Right cardiac atrium (tissue), 5 donors: ENCODE measurements around the gene UBR1. TPM values are rescaled to one million over a fixed set of nuclear protein-coding genes. Genes with fewer than 3 reads are reported as not detected.
"Not testable (repeated sequence)": the region's sequence is repeated elsewhere in the genome, so short reads cannot be mapped to it uniquely, and the experiment has no call there.

Experiments
- ATAC-seq, 2 donors: fragments of 200-7000 bp; cut with Tn5 transposase; one replicate each; pipeline versions ENCODE4 v1.8.0 to v1.9.1; 2020; ENCODE audit warnings: moderate library complexity in 2 of 2, mild to moderate bottlenecking in 1 of 2
- DNase-seq, 3 donors: peaks; one replicate each; pipeline ENCODE4 v3.0.0-alpha.2; 2020
- H3K27ac ChIP-seq: one replicate; pipeline ENCODE4 v1.5.1; 2013; ENCODE audit warnings: mild to moderate bottlenecking, low read length, control low read depth, moderate library complexity
- H3K27me3 ChIP-seq: one replicate; pipeline ENCODE4 v1.6.1; 2013; ENCODE audit not compliant: control insufficient read depth, insufficient read depth
- H3K4me1 ChIP-seq: one replicate; pipeline ENCODE4 v1.6.1; 2013; ENCODE audit warnings: low read length; ENCODE audit not compliant: control insufficient read depth, insufficient read depth
- H3K4me3 ChIP-seq: one replicate; pipeline ENCODE4 v1.5.1; 2013; ENCODE audit warnings: low read length, control low read depth
- H3K9me3 ChIP-seq: one replicate; pipeline ENCODE4 v1.6.1; 2013; ENCODE audit warnings: low read length; ENCODE audit not compliant: control insufficient read depth
- WGBS: extraction: QIAGEN DNeasy Blood & Tissue Kit; methylation state at CpG from one replicate; pipeline ENCODE4 v1.1.7; 2013; 5-methylcytosine and 5-hydroxymethylcytosine counted together
- intact Hi-C, 4 donors: fragments of 100-400 bp; cut with DNase I; formaldehyde crosslinking; loops; one replicate each; pipeline versions ENCODE4 v1.11.0 to v1.14.0; 2022 to 2023
- polyA plus RNA-seq: library from polyadenylated mRNA; stranded (reverse); fragments of 200-250 nt; gene quantifications from one replicate; pipeline ENCODE4 v1.2.3, GENCODE V29; 2013
- total RNA-seq, 4 donors: library from RNA; stranded (reverse); fragmentation: NEBNext Ultra II Directional; extraction: Animal tissue kit (Norgen Biotek cat#: 25700); gene quantifications; one replicate each; pipeline ENCODE4 v1.2.1, GENCODE V29; 2021
- donor health status: healthy with polysubstance abuse.
- donor health status: DM: no; HTN: yes; CAD: no.
- donor health status: DM: no; HTN: no; CAD: no.
- donor health status: DM: no; HTN: yes; CAD: no; lungs with severe emphysema.
- donor health status: DM: yes; HTN: yes; CAD: no.

UBR1 gene
- total and polyA plus RNA-seq, 5 donors, result 6.1 to 25.5 (median 20.9) TPM

DNA sequence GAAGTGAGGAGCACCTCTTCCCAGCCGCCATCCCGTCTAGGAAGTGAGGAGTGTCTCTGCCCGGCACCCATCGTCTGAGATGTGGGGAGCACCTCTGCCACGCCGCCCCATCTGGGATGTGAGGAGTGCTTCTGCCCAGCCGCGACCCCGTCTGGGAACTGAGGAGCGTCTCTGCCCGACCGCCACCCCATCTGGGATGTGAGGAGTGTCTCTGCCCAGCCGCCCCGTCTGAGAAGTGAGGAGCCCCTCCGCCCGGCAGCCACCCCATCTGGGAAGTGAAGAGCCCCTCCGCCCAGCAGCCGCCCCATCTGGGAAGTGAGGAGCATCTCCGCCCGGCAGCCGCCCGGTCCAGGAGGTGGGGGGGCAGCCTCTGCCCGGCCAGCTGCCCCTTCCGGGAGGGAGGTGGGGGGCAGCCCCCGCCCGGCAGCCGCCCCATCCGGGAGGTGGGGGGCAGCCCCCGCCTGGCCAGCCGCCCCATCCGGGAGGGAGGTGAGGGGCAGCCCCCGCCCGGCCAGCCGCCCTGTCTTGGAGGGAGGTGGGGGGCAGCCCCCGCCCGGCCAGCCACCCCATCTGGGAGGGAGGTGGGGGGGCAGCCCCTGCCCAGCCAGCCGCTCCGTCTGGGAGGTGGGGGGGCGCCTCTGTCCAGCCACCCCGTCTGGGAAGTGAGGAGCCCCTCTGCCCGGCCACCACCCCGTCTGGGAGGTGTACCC is 100.8 kb downstream of the UBR1 start:
- H3K27me3 ChIP-seq, H3K9me3 ChIP-seq, intact Hi-C loops, H3K4me1 ChIP-seq, ATAC-seq, H3K27ac ChIP-seq, H3K4me3 ChIP-seq: not testable (repeated sequence)
- peak in 1 of 3 donors; percentile 58 for DNase-seq
- 95% methylated on average over 42 of the region's 42 CpGs for WGBS

DNA sequence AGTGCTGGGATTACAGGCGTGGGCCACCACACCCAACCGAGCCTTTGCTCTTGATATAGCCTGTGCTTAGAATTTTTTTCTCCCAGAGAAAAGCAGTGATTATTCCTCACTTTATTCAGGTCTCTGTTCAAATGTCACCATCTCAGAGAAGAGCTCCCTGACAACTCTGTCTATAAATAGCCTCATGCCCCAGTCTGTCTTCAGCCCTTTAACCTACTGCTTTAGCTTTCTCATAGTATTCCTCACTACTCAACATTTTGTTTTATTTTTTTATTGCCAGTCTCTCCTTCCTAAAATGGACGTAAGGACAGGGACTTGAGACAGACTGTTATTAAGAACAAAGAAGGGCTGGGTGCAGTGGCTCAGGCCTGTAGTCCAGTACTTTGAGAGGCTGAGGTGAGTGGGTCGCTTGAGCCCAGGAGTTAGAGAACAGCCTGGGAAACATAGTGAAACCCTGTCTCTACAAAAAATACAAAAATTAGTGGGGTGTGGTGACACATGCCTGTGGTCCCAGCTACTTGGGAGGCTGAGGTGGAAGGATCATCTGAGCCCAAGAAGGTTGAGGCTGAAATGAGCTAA is 106.5 kb downstream of the UBR1 start:
- no peaks in the 10 kb centered on the region for H3K9me3 ChIP-seq
- H3K4me1 ChIP-seq, result no peaks in the 10 kb centered on the region
- no peaks in the 10 kb centered on the region for H3K27me3 ChIP-seq
- ATAC-seq (peak; percentile 44 to 45), DNase-seq (no peak)
- intact Hi-C loops, result no loop called here
- no peak overlapping the region for H3K4me3 ChIP-seq
- 87% methylated on average over 4 of the region's 4 CpGs for WGBS
- peak overlapping the region; percentile 58 for H3K27ac ChIP-seq

DNA sequence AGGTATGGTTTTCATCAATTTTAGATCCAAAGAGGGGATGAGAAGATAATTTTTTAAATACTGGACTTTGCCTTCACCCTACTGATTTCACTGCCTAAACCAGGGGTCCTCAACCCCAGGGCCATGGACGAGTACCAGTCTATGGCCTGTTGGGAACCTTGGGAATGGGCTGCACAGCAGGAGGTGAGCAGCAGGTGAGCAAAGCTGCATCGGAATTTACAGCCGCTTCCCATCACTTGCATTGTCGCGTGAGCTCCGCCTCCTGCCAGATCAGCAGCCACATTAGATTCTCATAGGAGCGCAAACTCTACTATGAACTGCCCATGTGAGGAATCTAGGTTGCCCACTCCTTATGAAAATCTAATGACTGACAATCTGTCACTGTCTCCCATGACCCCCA is 109.0 kb downstream of the UBR1 start:
- DNase-seq, result no peak
- Histone ChIP-seq H3K9me3 (no peaks in the 10 kb centered on the region), H3K27me3 (no peaks in the 10 kb centered on the region), H3K27ac (no peak overlapping the region), H3K4me3 (no peak overlapping the region), H3K4me1 (no peaks in the 10 kb centered on the region)
- WGBS, result 95% methylated on average over 7 of the region's 7 CpGs
- intact Hi-C loops, result no loop called here
- no peak for ATAC-seq

DNA sequence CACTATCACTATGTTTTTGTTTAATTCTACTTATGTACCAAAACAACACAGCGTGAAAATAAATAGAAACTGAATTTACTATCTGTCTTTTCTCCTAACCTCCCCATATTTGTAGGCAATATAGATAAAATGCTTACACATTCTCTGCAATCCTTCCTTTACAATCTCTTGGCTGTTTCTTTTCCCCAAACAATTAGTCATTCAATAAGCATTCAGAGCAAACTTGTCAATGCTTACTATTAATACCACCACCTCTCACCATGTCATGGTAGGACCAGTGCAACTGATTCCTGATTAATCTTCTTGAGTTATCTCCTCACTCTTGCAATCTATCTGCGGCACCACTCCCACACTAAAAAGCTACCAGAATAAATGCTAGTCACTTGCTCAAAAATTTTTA is 111.3 kb downstream of the UBR1 start:
- no peak overlapping the region for H3K4me3 ChIP-seq
- WGBS, result 86% methylated on average over 2 of the region's 2 CpGs
- H3K27me3 ChIP-seq, result no peaks in the 10 kb centered on the region
- no peaks in the 10 kb centered on the region for H3K9me3 ChIP-seq
- no peaks in the 10 kb centered on the region for H3K4me1 ChIP-seq
- no peak for DNase-seq
- intact Hi-C loops, result no loop called here
- ATAC-seq, result no peak
- no peak overlapping the region for H3K27ac ChIP-seq

DNA sequence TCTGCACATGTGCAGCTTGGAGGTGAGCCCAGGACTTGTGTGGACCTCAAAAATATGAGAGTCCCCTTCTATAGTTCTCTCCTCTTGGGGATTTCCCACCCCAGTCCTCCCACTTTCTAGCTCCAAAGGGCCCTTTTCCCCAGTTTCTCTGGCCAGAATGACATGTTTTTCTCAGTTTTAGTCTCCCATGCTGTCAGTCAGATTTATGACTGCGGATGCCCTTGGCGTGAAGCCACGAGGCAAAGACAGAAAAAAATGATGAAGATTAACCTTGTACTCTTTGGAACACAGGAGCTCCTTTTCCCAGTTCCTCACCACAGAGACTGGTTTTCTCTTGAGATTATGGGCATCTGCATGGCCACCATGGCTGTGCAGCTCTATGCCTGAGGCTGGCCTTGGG is 113.2 kb downstream of the UBR1 start:
- ATAC-seq, result no peak
- H3K9me3 ChIP-seq, result no peaks in the 10 kb centered on the region
- no peak overlapping the region for H3K27ac ChIP-seq
- H3K4me1 ChIP-seq, result no peaks in the 10 kb centered on the region
- H3K4me3 ChIP-seq, result no peak overlapping the region
- H3K27me3 ChIP-seq, result no peaks in the 10 kb centered on the region
- WGBS, result 71% methylated on average over 3 of the region's 3 CpGs
- intact Hi-C loops, result no loop called here
- no peak for DNase-seq

DNA sequence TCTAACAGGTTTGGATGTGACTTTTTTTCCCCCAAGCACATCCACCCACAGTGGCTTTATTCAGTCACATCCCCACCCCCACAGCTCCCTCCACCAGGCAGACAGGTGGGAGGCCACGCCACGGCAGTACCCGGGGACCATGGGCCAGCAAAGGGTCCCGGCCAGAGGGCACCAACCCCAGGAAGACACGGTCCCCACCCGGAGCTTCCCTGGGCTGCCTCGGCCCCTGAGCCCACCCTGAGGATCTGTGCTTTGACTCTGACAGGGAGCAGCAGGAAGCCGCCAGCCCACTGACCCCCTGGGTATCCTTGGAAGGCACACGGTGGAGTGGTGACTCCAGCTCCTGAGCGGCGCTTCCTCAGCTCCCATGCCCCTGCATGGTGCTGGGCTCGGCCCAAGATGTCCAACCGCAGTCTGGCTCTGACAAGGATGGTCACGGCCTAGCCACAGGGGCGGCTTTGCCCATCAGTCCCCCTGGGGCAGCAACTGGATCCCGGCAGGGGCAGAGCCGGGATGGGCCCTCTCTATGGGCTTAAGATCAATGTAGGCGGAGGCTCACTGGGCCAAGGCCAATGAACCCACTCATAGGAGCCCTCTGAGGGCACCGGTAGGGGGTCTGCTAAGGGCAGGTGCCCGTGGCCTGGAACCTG is 119.0 kb downstream of the UBR1 start:
- ATAC-seq, result peak; percentile 40 to 65
- intact Hi-C loops, result no loop called here

DNA sequence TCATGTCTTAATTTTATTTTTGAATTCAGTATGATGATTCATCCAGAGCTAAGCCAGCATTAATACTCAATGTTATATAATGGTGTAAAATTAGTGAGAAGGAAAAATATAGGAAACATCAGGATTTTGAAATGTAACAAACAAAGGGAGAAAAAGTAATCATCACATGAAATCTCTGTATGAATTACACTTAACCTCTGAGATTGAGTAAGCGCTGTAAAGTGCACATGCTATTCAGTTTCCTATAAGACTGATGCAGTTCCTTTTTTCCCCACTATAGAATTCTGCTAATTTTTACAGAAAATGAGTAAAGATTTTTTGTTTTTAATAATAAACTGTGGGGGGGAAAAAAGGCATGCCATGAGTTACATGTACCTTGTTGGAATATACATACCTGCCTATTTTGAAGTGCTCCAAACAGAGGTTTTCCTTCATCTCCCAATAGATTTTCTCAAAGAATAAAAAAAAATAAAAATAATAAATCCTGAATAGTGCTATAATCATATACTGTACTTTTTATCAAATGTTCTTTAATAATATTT is 121.3 kb downstream of the UBR1 start:
- Histone ChIP-seq H3K27ac (no peak overlapping the region), H3K9me3 (no peaks in the 10 kb centered on the region), H3K4me1 (peaks cover 2% of the 10 kb centered on the region), H3K4me3 (no peak overlapping the region), H3K27me3 (no peaks in the 10 kb centered on the region)
- intact Hi-C loops, result no loop called here
- ATAC-seq (no peak), DNase-seq (no peak)
- 99% methylated on average over 1 of the region's 1 CpG for WGBS

More for the DNA sequence above, 119.0 kb downstream of the UBR1 start:
- Histone ChIP-seq H3K4me1 (peaks cover 2% of the 10 kb centered on the region), H3K4me3 (no peak overlapping the region), H3K9me3 (no peaks in the 10 kb centered on the region), H3K27ac (no peak overlapping the region), H3K27me3 (no peaks in the 10 kb centered on the region)
- DNase-seq, result peak in 1 of 3 donors; percentile 46
- 91% methylated on average over 20 of the region's 20 CpGs for WGBS

GRCh38 chr15:42979113-42979512 is 126.7 kb downstream of the UBR1 start:
- WGBS, result 98% methylated on average over 6 of the region's 6 CpGs
- H3K27me3 ChIP-seq, H3K4me1 ChIP-seq, intact Hi-C loops, H3K27ac ChIP-seq, ATAC-seq, DNase-seq, H3K9me3 ChIP-seq, H3K4me3 ChIP-seq: not testable (repeated sequence)

- ATAC-seq, result no peak
- DNase-seq, result no peak
- H3K4me3 ChIP-seq, result no peak overlapping the region
- intact Hi-C loops, result no loop called here
- 96% methylated on average over 2 of the region's 2 CpGs for WGBS
- no peak overlapping the region for H3K27ac ChIP-seq
- H3K4me1 ChIP-seq, result no peaks in the 10 kb centered on the region
- no peaks in the 10 kb centered on the region for H3K9me3 ChIP-seq
- no peaks in the 10 kb centered on the region for H3K27me3 ChIP-seq
Measured at GRCh38 chr15:42974202-42974862, 131.5 kb downstream of the UBR1 start.

GRCh38 chr15:42973114-42973513 is 132.7 kb downstream of the UBR1 start:
- intact Hi-C loops, result no loop called here
- no peaks in the 10 kb centered on the region for H3K4me1 ChIP-seq
- ATAC-seq, result no peak
- DNase-seq, result no peak
- H3K27me3 ChIP-seq, result no peaks in the 10 kb centered on the region
- no peak overlapping the region for H3K4me3 ChIP-seq
- H3K27ac ChIP-seq, result no peak overlapping the region
- H3K9me3 ChIP-seq, result no peaks in the 10 kb centered on the region
- WGBS, result 91% methylated on average over 4 of the region's 4 CpGs

- no peak for ATAC-seq
- no peaks in the 10 kb centered on the region for H3K9me3 ChIP-seq
- no peak for DNase-seq
- intact Hi-C loops, result no loop called here
- no peaks in the 10 kb centered on the region for H3K4me1 ChIP-seq
- no peak overlapping the region for H3K27ac ChIP-seq
- H3K27me3 ChIP-seq, result no peaks in the 10 kb centered on the region
- H3K4me3 ChIP-seq, result no peak overlapping the region
- WGBS, result 99% methylated on average over 1 of the region's 1 CpG
Measured at GRCh38 chr15:42971830-42972229, 134.0 kb downstream of the UBR1 start.
